Coronary artery (tissue), 2 donors: ENCODE results near the gene GCNA.
"Not testable (repeated sequence)": the region's sequence is repeated elsewhere in the genome, so short reads cannot be mapped to it uniquely, and the experiment has no call there.

Experiments used
- DNase-seq: peaks from one replicate; pipeline ENCODE4 v3.0.0-alpha.2; 2017; ENCODE audit warnings: low spot score
- H3K27ac ChIP-seq, 2 donors: fragments of 200-600 bp; sonication (generic); one replicate each; pipeline ENCODE4 v1.5.1; 2016 to 2019
- H3K4me3 ChIP-seq: fragments of 200-600 bp; sonication (generic); 2 replicates; pipeline ENCODE4 v1.5.1; 2016; ENCODE audit warnings: mild to moderate bottlenecking, moderate library complexity
- TF ChIP-seq, protein P1 (sequence below): fragments of 200-600 bp; sonication (generic); IDR thresholded peaks from one replicate; pipeline ENCODE4 v1.5.1; 2019; ENCODE audit warnings: antibody characterized with exemption

The GCNA gene

DNA sequence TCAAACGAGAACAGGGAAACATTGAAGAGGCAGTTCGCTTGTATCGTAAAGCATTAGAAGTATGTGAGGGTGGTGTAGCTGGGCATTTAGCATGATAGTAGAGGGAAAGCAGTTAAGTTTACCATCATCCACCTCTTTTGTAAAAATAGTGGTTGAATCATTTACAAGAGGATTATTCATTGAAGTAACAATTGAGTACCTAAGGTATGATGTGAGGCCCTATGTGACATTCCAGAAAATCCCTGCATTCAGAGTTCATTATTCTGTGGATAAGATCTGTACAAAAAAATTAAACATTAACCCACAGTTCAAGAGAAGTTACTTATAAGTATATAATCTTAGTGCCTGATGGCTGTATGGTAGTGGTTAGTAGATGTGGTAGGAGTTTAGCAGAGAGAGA, 22.2 kb upstream of the GCNA start:
- TF ChIP-seq, protein P1, sequence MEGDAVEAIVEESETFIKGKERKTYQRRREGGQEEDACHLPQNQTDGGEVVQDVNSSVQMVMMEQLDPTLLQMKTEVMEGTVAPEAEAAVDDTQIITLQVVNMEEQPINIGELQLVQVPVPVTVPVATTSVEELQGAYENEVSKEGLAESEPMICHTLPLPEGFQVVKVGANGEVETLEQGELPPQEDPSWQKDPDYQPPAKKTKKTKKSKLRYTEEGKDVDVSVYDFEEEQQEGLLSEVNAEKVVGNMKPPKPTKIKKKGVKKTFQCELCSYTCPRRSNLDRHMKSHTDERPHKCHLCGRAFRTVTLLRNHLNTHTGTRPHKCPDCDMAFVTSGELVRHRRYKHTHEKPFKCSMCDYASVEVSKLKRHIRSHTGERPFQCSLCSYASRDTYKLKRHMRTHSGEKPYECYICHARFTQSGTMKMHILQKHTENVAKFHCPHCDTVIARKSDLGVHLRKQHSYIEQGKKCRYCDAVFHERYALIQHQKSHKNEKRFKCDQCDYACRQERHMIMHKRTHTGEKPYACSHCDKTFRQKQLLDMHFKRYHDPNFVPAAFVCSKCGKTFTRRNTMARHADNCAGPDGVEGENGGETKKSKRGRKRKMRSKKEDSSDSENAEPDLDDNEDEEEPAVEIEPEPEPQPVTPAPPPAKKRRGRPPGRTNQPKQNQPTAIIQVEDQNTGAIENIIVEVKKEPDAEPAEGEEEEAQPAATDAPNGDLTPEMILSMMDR = no peak
- H3K27ac ChIP-seq = no peak overlapping the region
- H3K4me3 ChIP-seq = no peak overlapping the region
- DNase-seq = no peak

DNA sequence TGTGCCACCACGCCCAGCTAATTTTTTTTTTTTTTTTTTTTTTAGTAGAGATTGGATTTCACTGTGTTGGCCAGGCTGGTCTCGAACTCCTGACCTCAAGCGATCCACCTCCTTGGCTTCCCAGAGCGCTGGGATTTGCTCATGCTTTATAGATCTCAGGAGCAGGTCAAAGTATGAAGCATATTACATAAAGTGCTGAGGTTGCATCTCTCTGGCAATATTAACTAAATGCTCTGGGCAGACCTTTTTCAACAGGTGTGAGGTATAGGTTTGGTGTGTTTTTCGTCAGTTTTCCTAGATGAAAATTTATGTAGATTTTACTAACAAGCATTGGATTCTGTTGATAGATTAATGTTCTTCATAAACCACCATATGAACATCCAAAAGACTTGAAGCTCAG, 19.3 kb upstream of the GCNA start:
- Histone ChIP-seq H3K27ac (no peak overlapping the region), H3K4me3 (no peak overlapping the region)
- TF ChIP-seq, protein P1 = no peak
- DNase-seq = no peak

DNA sequence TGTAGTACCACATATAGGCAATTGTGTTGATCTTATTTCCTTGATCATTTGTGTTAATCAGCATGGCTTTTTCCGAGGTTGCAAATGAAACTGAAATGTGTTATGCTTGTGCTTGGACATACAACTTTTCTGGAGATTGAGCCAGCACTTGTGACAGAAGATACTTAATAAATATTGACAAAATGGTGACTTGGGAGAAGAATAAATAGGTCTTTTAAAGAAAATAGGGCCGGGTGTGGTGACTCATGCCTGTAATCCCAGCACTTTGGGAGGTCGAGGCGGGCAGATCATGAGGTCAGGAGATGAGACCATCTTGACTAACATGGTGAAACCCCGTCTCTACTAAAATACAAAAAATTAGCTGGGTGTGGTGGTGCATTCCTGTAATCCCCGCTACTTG, 18.5 kb upstream of the GCNA start:
- H3K4me3 ChIP-seq, H3K27ac ChIP-seq, DNase-seq: not testable (repeated sequence)

DNA sequence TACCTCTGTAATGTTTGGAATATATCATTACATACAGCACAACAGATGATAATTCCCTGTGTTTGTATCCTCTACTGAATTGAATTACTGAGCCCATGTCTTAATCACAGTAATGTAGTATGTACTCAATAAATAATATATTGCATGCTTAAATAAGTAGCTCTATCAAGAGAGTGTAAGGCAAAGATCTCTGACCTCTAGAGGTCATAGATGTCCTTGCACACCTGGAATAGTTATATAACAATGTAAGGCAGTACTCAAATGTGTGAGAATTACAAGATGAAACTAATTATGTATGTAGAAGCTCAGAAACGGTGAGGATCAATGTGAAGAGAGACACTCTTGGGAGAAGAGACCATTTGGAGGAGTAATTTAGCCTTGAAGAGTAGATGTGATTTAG, 14.3 kb upstream of the GCNA start:
- no peak overlapping the region for H3K27ac ChIP-seq
- no peak overlapping the region for H3K4me3 ChIP-seq
- TF ChIP-seq, protein P1 = no peak
- no peak for DNase-seq

DNA sequence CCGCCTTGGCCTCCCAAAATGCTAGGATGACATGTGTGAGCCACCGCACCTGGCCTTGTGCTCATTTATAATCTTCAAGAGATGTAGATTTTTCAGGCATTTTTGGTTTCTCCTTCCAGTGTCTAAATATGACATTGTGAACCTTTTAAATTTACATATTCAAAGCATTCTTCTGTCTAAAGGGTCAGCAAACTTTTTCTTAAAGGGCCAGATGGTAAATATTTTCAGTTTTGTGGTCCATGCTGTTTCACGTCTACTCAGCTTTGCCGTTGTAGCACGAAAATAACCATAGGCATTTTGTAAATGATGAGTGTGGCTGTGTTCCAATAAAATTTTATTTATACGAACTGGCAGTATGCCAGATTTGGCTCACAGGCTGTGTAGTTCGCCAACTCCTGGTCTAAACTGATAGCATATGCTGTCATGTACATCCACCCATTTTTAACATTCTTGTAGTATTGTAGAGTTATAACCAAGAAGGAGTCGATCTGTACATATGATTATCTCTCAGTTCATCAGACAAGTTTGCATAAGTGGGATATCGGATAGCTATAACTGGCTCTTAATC, 12.7 kb upstream of the GCNA start:
- Histone ChIP-seq H3K27ac (no peak overlapping the region), H3K4me3 (no peak overlapping the region)
- no peak for DNase-seq
- TF ChIP-seq, protein P1 = no peak

DNA sequence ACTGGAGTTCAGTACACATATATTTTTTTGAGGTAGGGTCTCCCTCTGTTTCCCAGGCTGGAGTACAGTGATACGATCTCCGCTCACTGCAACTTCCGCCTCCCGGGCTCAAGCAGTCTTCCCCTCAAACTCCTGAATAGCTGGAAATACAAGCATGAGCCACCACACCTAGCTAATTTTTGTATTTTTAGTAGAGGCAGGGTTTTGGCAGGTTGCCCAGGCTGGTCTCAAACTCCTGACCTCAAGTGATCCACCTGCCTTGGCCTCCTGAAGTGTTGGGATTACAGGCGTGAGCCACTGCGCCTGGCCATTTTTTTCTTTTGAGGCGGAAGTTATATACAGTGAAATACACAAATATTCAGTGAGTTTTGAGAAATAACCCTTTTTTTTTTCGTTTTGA, 6.8 kb upstream of the GCNA start:
- H3K4me3 ChIP-seq, H3K27ac ChIP-seq, DNase-seq: not testable (repeated sequence)

DNA sequence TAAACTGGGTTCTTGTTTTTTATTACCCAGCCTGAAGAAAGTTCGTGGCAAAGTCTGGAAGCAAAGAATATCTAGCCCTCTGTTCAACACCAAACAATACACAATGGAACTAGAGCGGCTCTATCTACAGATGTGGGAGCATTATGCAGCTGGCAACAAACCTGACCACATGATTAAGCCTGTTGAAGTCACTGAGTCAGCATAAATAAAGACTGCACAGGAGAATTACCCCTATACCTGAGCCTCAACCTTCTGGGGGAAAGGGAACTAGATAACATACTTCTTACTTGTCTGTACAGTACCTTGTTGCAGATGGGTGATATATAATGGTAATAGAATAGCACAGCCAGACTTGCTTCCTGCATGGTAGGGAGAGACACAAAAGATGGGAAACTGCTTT, 4.6 kb upstream of the GCNA start:
- Histone ChIP-seq H3K4me3 (no peak overlapping the region), H3K27ac (no peak overlapping the region)
- no peak for DNase-seq
- TF ChIP-seq, protein P1 = no peak

DNA sequence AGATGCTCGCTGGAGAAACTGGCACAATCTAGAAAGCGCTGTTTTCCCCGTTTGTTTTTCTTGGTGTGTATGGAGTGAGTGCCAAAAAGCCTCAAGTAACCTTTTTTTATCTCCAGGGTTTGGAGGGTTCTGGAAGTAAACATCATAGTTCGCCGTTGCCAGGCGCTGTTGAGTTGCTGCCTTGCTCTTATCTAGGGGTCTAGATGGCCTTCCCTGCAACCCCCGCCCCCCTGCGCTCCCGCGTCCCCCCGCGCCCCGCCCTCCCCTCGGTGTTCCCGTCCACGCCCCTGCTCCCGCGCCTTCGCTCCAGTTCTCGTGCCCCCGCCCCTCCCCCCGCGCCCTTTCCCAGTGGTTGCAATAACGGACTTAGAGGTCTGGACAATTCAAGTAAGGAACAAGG, 555 bp upstream of the GCNA start:
- no peak for DNase-seq
- Histone ChIP-seq H3K4me3 (no peak overlapping the region), H3K27ac (no peak overlapping the region)
- TF ChIP-seq, protein P1 = no peak
